Urothelium cell line (cell line): ENCODE data around the gene KREMEN1.

ENCODE experiments used
- DNase-seq: peaks from one replicate; pipeline ENCODE4 v3.0.0; 2011; ENCODE audit warnings: low spot score, mixed read lengths
- FAIRE-seq: peaks from 2 replicates; lab custom pipeline; 2011; peaks lifted over from hg19 to GRCh38; lab: Jason Lieb, UNC

The KREMEN1 gene

DNA sequence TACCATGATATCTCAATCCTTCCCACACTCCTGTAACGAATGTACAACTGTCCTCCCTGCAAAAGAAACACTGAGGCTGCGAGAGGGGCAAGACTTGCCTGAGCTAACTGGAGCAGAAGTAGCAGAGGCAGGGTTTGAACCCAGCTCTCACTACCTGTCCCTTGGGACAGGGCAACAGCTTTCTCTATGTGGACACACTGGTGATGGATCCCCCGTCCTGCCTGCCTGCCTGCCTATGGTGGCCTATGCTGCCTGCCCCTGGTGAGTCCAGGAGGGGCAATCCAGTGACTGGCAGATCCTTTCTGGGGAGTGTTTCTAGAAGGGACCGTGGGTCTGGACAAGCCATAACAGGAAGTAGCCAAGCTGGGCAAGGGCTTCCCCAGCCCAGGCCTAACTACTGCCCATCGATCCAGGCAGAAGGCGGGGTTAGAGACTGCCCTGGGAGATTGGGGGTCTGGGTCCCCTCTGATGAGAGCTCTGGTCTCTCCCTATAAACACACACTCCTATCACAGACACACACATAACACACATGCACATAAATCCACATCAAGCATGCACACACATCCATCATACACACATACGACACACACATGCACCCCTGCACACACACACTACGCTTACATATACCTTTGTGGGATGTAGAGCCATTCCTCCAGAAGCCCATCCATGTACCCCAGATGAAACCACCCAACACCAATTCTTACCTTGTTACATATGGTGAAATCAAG lies 131.8 kb downstream of the KREMEN1 start:
- DNase-seq (no peak), FAIRE-seq (peak; percentile 84)

DNA sequence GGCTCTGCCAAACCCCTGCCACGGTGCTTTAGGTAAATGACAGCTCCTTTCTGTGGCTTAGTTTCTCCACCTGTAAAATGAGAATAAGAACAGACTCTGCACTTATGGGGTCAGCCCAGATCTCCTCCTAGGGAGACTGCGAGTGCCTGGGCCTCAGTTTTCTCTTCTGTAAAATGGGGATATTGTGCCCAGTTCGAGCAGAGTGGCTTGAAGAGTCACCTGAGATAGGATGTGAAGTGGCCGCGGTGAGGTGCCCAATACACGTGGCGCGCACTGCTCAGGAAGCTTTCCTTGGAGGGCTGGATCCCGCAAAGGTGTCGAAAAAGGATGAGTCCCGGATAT lies 132.4 kb downstream of the KREMEN1 start:
- no peak for DNase-seq
- FAIRE-seq: no peak

DNA sequence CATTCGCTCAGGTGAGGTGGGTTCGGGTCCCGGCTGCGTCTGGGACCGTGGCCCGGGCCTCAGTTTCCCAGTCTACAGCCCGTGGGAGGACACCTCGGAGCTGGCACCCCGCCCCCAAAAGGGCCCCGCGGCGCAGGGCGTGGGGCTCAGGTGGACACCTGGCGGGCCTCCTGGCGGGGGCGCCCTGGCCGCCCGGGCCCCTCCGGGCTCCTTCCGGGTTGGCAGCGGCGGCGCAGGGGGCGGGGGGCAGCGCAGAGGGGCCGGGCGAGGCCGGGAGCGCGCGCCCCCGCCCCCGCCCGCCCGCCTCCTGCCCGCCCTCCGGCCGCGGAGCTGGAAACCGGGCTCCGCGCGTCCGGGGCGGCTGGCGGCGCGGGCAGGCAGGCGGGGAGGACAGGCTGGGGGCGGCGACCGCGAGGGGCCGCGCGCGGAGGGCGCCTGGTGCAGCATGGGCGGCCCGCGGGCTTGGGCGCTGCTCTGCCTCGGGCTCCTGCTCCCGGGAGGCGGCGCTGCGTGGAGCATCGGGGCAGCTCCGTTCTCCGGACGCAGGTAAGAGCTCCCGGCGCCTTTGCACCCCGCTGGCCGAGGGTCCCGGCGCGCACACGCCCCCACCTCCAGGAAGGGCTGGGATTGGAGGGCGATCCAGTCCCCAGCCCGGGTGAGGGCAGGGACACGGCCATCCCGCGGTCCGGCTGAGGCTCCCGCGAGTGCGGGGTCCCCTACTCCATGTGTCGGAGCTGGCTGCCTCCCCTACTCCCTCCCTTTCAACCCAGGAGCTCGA lies 132.9 kb downstream of the KREMEN1 start, which contains the start of gene EMID1:
EMID1 (plus strand) TSS at position 303 of the 778 bp plus-strand sequence; CDS start at position 446, 143 bp downstream.
- peak; percentile 81 for DNase-seq
- FAIRE-seq: peak; percentile 42

DNA sequence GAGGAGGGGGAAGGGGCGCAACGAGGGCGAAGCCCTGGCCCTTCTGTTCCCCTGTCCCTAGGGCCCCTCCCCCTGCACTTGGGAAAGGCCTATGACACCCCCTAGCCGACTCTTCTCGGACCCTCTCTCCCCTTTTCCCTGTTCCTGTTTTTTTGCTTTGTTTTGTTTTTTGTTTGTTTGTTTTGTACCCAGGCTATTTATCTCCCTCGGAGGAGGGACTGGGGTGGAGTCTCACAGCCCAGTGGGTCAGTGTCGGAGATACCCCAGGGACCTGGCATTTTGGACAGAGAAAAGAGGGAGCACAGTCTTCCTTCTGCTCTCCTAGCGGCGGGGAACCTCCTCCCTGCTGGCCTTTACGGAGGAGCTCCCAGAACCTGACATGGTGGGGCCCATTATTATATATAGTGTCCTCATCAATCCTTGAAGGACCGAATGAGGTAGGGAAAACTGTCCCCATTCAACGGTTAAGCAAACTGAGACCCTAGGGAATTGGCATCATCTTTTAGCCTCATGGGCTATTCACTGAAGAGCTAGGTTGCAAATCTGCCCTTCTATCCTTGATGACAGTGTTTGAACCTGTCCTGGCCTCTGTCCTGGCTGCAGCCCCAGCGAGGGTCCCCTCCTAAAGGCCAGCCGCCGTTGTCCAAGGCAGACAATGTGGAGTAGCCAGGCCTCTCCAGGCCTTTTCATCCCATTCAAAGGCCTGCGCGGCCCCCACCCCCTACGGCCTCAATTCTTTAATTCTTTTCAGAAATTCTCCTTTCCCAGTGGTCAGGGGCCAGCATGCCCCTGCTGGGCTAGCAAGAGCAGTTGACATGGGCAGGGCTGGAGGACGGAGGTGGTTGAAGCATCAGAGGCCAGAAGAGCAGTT lies 133.8 kb downstream of the KREMEN1 start:
- DNase-seq (no peak), FAIRE-seq (no peak)

DNA sequence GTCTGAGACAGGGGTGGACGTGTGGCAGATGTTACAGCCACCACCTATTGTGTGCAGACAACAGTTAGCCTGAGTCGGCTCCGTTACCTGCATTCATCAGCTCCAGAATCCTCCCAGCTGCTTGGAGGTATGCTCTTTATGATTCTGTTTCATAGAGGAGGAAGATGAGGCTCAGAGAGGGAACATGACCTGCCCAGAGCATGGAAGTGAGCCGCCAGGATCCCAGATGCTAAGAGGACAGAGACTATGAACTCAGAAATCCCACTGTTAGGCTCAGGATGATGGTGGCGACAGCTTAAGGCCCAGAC lies 134.4 kb downstream of the KREMEN1 start:
- no peak for DNase-seq
- FAIRE-seq: peak; percentile 42

DNA sequence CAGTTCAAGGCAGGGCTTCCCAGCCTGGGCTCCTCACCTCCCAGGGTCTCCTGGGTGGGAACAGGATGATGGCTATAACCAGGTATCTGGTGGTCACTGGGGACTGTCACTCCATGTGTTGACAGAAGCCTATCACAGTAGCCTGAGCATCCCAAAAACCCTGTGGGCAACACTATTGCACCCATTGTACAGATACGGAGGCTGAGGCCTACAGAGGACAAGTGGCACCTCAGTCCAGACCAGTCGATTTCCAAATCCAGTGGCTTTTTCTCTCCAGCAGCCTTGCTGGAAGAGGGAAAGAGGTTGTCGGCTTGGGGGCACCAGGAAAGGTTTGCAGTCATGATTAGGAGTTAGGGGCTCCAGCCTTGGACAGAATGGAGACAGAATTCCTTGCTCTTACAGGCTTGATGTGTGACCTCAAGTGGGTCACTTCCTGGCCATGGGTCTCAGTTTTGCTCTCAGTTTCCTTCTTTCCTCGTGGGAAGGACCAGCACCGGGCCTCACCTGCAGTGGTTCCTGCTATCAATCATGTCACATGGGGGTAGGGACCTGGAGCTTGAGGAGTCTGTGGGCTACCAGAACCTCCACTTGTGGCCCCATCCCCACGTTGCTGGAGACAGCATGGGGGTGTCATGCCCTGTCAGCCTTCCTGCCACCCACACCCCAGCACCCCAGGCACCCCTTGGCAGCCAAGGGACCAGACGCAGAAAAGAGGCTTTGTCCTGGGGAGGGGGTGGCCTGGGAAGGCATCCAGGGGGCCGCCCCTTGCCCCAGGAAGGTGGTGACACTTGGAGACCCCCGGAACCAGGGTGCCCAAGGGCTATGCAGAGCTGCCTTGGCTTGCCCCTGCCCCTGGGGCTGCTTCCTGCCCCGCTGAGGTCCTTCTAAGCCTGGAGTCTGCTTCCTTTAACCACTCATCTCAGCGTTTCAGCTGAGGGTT lies 135.0 kb downstream of the KREMEN1 start:
- DNase-seq: no peak
- no peak for FAIRE-seq

DNA sequence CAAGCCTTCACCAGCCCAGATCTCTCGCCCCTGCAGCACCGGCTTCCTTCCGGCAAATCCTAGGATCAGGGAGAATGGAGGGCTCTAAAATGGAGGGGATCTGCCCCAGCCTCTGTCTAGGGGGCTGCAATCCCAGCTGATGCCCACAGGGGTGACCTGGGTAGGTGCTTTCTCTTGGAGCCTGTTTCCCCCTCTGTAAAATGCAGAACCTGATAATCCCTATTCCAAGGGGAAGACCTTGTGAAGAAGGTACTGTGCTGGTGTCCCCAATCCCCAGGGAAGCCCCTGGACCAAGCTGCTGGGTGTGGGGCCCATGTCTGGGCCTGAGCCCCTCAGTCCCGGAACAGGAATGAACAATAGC lies 135.6 kb downstream of the KREMEN1 start:
- FAIRE-seq: no peak

DNA sequence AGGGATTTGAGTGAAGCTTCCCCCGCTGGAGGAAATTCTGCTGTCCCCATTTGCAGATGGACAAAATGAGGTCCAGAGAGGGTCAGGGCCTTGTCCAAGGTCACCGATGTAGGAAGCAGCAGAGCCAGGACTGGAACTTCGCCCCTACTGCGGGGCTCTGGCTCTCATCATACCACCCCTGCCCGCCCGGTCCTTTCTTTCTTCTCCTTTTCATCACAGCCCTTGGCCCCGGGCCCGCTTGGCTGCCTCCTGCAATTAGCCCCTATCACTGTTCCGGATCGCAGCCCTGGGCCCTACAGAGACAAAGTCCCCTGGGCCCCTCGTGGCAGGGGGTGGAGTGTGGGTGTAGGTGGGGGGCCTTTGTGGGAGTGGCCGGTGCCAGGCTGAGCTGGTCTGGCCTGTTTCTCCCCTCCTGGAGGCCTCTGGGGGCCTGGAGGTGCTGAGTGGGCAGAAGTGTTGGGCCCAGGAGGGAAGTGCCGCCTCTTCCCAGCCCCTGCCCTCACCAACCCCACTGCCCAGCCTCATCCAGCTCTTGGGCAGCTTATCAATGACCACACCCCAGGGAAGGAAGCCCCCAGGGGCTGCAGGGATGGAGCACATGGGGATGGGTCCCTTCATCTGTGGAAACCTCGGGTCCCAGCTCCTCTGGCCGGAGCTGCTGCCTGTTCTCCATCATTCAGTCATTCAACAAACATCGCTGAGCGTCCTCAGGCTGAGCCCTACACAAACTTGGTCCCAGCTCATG lies 136.2 kb downstream of the KREMEN1 start:
- FAIRE-seq (no peak), DNase-seq (no peak)

More for the DNA sequence above, 135.6 kb downstream of the KREMEN1 start:
- no peak for DNase-seq

DNA sequence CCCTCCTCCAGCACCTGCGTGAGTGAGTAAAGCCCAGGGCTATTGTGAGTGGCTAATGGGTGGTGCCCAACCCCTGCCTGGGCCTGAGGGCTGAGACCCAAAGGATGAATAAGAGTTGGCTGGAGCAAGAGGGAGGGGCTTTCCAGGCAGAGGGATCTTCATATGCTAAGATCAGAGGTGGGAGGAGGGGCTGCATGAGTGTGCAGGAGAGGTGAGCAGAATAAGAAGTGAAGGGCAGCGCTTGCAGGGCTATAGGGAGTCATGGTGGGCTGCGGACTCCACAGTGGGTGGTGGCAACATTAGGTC lies 136.7 kb downstream of the KREMEN1 start:
- no peak for FAIRE-seq
- no peak for DNase-seq

DNA sequence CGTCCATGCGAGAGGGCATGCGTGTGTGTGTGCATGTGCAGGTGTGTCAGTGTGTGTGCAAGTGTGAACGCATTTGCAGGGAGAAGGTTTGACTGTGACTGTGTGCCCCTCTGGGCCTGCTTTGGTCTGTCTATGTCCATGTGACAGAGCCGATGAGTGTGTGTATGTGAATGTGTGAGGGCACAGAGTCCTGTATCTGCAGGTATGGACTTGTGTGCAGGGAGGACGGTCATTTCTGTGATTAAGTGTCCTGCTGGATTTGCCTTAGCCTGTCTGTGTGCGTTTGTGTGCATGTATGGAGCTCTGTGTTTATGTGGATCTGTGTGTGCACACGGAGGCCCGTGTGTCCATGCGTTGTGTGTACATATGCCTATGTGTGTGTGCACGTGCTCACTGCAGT lies 138.2 kb downstream of the KREMEN1 start:
- DNase-seq: no peak
- FAIRE-seq: no peak

DNA sequence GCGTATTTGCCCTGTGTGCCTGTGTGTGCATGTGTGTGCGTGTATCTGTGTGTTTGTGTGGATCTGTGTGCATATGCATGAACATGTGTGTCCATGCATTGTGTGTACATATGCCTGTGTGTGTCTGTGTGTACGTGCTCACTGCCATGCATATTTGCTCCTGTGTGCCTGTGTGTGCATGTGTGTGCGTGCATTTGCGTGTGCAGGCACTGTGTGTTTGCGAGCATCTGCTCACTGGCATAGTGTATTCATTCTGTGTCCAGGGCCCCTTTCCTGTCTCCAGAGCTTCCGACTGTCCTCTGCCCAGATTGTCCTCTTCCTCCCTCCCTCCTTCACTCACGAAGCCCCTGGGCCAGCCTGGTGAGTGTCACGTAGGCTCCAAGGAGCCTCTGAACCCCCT lies 138.6 kb downstream of the KREMEN1 start:
- FAIRE-seq (peak; percentile 95), DNase-seq (no peak)

DNA sequence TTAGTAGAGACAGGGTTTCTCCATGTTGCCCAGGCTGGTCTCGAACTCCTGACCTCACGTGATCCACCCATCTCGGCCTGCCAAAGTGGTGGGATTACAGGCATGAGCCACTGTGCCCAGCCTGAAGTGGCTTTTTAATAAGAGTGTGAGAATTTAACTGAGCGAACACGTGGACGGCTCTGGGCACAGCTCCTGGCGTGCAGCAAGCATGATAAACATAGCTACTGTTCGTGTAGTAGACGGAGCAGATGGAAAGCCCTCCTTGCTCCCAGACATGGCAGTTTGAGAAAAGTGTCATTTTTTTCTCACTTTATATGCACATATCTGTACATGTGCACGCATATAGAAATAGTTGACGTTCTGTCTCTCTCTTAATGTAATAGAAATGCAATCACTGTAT lies 139.9 kb downstream of the KREMEN1 start:
- FAIRE-seq (no peak), DNase-seq (no peak)

DNA sequence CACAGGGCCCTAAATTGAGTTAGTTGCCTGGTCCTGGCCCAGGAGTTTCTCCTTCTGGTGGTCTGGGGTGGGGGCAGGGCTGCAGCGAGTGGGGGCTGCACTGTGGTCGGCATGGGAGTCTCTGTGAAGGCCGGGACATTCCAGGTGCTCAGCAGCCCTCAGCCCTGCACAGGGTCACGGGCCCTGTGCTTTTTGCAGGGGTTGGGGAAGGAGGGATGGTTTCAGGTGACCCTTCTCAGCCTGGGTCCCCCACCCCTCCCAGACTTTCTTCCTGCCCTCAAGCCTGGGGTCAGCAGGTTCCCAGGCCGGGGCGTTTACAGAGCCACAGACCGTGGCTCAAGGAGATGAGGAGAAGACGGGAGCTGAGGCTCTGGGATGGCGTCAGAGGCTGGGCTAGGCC lies 140.7 kb downstream of the KREMEN1 start:
- FAIRE-seq (no peak), DNase-seq (no peak)

DNA sequence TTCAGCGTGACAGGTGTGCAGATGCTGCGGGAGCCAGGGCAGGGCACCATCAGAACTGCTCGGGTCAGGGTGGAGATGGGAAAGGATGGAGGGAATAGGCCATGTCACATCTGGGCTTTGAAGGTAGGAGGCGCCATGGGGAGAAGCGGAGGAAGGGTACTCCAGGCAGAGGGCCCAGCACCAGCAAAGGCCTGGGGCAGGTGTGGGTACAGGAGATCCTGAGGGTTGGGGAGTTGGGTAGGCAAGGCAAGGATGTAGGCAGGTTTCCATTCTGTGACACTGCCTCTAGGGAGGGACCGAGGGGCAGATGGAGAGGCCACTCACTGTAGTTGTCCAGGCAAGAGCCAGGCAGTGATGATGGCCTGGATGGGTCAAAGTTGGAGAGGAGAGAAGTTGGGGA lies 141.4 kb downstream of the KREMEN1 start:
- DNase-seq (no peak), FAIRE-seq (no peak)

DNA sequence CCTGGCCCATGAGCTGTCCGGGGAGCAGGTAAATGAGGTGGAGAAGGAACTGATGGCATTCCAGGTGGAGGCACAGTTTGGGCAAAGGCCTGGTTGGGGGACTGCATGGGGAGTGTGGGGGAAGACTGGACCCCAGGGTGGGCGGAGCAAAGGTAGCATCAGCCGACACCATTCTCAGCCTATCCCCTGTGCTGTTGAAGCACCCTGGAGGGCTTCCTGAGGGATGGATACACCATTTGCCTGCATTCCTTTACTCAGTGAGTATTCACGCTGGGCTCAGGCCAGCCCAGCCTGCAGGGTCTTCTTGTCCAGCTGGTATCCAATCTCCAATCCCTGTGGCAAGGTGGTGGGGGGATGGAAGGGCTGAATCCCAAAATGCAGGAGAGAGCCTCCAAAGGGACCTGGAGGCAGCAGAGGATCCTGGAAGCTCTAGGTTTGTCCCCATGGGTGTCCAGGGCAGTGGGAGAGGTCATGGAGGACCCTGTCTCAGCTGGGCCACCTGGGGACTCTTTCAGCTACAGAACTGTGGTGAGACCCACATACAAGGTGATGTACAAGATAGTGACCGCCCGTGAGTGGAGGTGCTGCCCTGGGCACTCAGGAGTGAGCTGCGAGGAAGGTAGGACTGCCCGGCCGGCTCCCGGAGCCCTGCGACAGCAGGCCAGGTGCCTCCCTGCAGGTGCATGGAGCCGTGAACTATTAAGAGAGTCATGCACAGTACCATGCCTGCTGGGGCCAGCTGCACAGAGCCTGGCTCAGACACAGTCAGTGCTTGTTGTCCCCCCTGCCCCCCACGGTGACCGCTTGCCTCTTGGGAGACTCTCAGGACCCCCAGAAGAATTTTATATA lies 142.4 kb downstream of the KREMEN1 start:
- FAIRE-seq (no peak), DNase-seq (no peak)

DNA sequence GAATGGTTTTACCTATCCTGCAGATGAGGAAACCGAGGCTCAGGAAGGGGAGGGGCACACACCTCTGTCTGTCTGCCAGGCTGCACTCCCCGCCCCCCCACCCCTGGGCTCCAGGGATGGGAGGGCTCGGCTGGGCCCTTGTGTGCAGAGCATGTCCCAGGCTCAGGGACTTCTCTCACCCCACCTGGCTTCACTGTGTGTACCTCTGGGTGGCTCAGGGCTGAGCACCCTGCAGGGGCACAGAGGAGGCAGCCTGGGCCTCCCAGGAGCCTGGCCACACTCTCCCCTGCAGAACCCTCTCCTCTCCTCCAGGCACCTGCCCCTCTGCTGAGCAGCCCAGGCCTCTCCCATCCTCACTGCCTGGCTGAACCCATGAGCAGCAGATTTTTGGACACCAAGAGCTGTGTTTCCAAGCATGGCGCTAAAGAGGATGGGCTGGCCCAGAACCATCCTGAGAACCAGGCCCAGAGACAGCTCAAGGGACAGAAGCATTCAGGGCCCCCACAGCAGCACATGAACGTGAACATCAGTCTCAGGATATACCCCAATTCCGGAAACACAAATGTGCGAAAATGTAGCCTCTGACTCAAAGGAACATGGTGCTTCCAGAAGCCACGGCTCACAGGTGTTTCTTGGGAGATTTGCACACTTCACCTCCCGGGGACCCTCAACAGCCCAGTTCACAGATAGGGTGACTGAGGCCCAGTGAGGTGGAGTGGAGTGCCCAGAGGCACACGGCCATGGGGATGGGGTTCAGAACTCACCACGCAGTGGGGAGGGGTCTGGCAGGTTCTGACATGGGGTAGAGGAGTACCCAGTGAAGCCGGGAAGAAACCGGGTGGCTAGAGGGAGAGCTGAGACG lies 143.4 kb downstream of the KREMEN1 start:
- DNase-seq (no peak), FAIRE-seq (no peak)

DNA sequence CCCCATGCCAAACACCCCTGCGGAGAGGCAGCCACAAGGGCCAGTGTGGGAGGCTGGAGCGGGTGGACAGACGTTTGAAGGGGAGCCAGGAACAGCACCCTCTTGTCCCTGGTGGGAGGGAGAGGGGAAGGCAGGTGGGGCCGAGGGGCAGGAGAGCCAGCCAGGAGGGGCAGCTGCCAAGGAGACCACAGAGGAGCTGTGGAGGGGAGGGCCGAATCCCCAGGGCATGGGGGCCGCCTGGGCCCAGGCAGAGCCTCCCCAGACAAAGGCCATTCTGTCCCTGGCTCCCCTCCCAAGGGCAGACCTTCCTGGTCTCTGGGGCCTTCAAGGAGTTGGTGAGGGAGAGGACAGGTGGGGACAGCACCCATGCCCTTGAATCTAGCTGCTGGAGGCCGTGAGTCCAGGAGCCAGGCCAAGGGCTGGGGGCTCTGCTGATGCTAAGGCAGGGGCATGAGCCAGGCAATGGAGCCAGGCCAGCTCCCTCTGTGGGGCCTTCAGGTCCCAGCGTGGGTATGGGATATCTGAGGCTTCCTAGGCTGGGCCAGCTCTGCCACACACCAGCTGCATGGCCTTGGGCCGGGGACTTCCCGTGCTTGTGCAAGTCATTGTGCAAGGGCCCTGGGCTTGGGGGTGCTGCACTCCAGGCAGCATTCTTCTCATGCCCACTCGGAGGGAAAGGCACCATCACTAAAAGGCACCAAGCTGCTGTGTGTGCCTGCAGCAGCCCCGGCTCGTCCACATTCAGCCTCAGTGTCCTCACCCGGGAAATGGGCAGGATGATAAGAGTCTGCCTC lies 144.2 kb downstream of the KREMEN1 start:
- FAIRE-seq: no peak
- DNase-seq: no peak
